Urinary bladder (tissue), 4 donors: ENCODE results near the gene LRP6. TPM values are rescaled to one million over a fixed set of nuclear protein-coding genes. Genes with fewer than 3 reads are reported as not detected.

Experiments
- DNase-seq: peaks from one replicate; pipeline ENCODE4 v3.0.0-alpha.2; 2015; ENCODE audit errors: extremely low spot score
- H3K27ac ChIP-seq: one replicate; pipeline ENCODE4 v1.5.1; 2013; ENCODE audit warnings: low read depth, mild to moderate bottlenecking, moderate library complexity
- H3K36me3 ChIP-seq: one replicate; pipeline ENCODE4 v1.6.1; 2013; ENCODE audit warnings: mild to moderate bottlenecking, moderate library complexity; ENCODE audit not compliant: insufficient read depth
- H3K4me1 ChIP-seq: one replicate; pipeline ENCODE4 v1.6.1; 2013; ENCODE audit warnings: mild to moderate bottlenecking, moderate library complexity; ENCODE audit not compliant: insufficient read depth
- H3K4me3 ChIP-seq: one replicate; pipeline ENCODE4 v1.5.1; 2013; ENCODE audit warnings: low read depth, low read length
- WGBS: extraction: QIAGEN DNeasy Blood & Tissue Kit; methylation state at CpG from one replicate; pipeline ENCODE4 v1.1.7; 2013; 5-methylcytosine and 5-hydroxymethylcytosine counted together
- polyA plus RNA-seq: library from polyadenylated mRNA; stranded (reverse); fragments of 200-250 nt; gene quantifications from one replicate; pipeline ENCODE4 v1.2.3, GENCODE V29; 2013
- total RNA-seq: library from RNA; depleted of rRNA; stranded (reverse); fragments of >200 nt; gene quantifications from one replicate; pipeline ENCODE4 v1.2.3, GENCODE V29; 2014
- donor health status: healthy with polysubstance abuse.
- donor health status: healthy.

LRP6 gene
- total and polyA plus RNA-seq, 2 donors, result 15.4 to 98.3 TPM

- H3K36me3 ChIP-seq, result no peaks in the 10 kb centered on the region
- WGBS, result 48% methylated on average over 3 of the region's 3 CpGs
- no peak overlapping the region for H3K27ac ChIP-seq
- no peak overlapping the region for H3K4me3 ChIP-seq
- no peak for DNase-seq
- no peaks in the 10 kb centered on the region for H3K4me1 ChIP-seq
Measured at GRCh38 chr12:12216349-12217017, 50.4 kb downstream of the LRP6 start.

GRCh38 chr12:12214635-12215131 lies 52.2 kb downstream of the LRP6 start:
- WGBS, result 53% methylated on average over 3 of the region's 3 CpGs
- Histone ChIP-seq H3K4me1 (no peaks in the 10 kb centered on the region), H3K36me3 (no peaks in the 10 kb centered on the region), H3K27ac (no peak overlapping the region), H3K4me3 (no peak overlapping the region)
- DNase-seq, result no peak

GRCh38 chr12:12214201-12214600 lies 52.6 kb downstream of the LRP6 start:
- Histone ChIP-seq H3K27ac (peak overlapping the region; percentile 10), H3K4me1 (no peaks in the 10 kb centered on the region), H3K4me3 (no peak overlapping the region), H3K36me3 (no peaks in the 10 kb centered on the region)
- no peak for DNase-seq

GRCh38 chr12:12212769-12213168 lies 54.1 kb downstream of the LRP6 start:
- Histone ChIP-seq H3K27ac (no peak overlapping the region), H3K4me3 (no peak overlapping the region), H3K4me1 (no peaks in the 10 kb centered on the region), H3K36me3 (no peaks in the 10 kb centered on the region)
- 93% methylated on average over 1 of the region's 1 CpG for WGBS
- no peak for DNase-seq

DNA sequence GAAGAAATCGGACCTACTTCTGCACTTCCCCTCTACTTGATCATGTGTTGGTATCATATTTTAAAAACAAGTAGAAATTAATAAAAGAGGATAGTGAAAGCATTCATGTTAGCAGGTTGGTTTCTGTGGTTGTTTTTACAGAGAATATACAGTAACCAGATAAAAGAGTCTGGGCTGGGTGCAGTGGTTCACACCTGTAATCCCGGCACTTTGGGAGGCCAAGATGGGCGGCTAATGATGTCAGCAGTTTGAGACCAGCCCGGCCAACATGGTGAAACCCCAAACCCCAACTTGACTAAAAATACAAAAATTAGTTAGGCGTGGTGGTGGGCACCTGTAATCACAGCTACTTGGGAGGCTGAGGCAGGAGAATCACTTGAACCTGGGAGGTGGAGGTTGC lies 55.9 kb downstream of the LRP6 start:
- H3K4me3 ChIP-seq, result no peak overlapping the region
- no peaks in the 10 kb centered on the region for H3K36me3 ChIP-seq
- H3K27ac ChIP-seq, result no peak overlapping the region
- no peaks in the 10 kb centered on the region for H3K4me1 ChIP-seq
- WGBS, result 92% methylated on average over 5 of the region's 5 CpGs
- DNase-seq, result no peak

DNA sequence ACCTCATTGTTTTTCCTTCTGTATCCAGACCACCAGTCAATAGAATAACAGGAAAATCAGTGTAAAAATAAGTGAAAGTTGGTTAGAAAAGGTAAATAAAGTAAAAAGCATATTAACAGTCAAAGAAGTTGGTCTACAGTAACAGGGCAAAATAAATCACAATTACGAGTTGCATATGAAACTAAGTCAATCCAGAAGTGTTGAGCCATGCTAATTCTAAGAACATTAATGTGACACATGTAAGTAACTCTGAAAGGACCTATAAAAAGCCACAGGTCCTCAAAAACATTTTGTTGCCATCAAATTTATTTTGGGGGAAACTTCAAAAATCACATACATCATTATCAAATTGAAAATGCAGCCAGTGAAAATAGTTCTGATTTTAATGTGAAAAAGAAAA lies 56.4 kb downstream of the LRP6 start:
- WGBS, result 91% methylated on average over 1 of the region's 1 CpG
- H3K4me1 ChIP-seq, result no peaks in the 10 kb centered on the region
- no peak for DNase-seq
- H3K36me3 ChIP-seq, result no peaks in the 10 kb centered on the region
- no peak overlapping the region for H3K4me3 ChIP-seq
- no peak overlapping the region for H3K27ac ChIP-seq

- no peak for DNase-seq
- whole genome bisulfite sequencing, result 99% methylated on average over 3 of the region's 3 CpGs
Measured at GRCh38 chr12:12209675-12210074, 57.2 kb downstream of the LRP6 start.

GRCh38 chr12:12209043-12209442 lies 57.8 kb downstream of the LRP6 start:
- WGBS, result 71% methylated on average over 3 of the region's 3 CpGs
- Histone ChIP-seq H3K4me1 (no peaks in the 10 kb centered on the region), H3K27ac (no peak overlapping the region), H3K4me3 (no peak overlapping the region), H3K36me3 (no peaks in the 10 kb centered on the region)
- no peak for DNase-seq

More at GRCh38 chr12:12209675-12210074, 57.2 kb downstream of the LRP6 start:
- Histone ChIP-seq H3K27ac (no peak overlapping the region), H3K4me1 (no peaks in the 10 kb centered on the region), H3K36me3 (no peaks in the 10 kb centered on the region), H3K4me3 (no peak overlapping the region)

DNA sequence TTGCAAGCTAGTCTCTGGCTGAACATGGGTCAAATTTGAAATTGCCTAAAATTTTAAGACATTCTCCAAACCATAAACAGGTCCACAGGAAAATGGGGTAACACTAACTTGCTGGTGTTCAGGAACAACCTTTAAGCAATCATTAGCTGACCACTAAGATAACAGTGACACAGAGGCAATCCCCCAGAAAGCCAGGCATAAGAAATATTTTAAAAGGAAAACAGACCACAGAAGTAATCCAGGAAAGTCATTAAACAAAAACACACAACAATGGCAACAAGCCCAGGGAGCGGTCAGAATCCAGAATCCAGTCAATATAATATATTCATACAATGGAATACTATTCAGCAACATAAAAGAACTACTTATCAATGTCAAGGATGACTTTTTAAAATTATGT lies 59.1 kb downstream of the LRP6 start:
- H3K4me1 ChIP-seq, result no peaks in the 10 kb centered on the region
- H3K36me3 ChIP-seq, result no peaks in the 10 kb centered on the region
- H3K4me3 ChIP-seq, result no peak overlapping the region
- no peak for DNase-seq
- 83% methylated on average over 1 of the region's 1 CpG for WGBS
- H3K27ac ChIP-seq, result no peak overlapping the region

GRCh38 chr12:12206776-12207388 lies 60.0 kb downstream of the LRP6 start:
- Histone ChIP-seq H3K27ac (no peak overlapping the region), H3K4me3 (no peak overlapping the region), H3K4me1 (no peaks in the 10 kb centered on the region), H3K36me3 (no peaks in the 10 kb centered on the region)
- DNase-seq, result no peak
- 90% methylated on average over 5 of the region's 5 CpGs for WGBS

- H3K36me3 ChIP-seq, result no peaks in the 10 kb centered on the region
- no peak for DNase-seq
- H3K27ac ChIP-seq, result no peak overlapping the region
- no peak overlapping the region for H3K4me3 ChIP-seq
- no peaks in the 10 kb centered on the region for H3K4me1 ChIP-seq
- WGBS, result 77% methylated on average over 1 of the region's 1 CpG
Measured at GRCh38 chr12:12202747-12203146, 64.1 kb downstream of the LRP6 start.

DNA sequence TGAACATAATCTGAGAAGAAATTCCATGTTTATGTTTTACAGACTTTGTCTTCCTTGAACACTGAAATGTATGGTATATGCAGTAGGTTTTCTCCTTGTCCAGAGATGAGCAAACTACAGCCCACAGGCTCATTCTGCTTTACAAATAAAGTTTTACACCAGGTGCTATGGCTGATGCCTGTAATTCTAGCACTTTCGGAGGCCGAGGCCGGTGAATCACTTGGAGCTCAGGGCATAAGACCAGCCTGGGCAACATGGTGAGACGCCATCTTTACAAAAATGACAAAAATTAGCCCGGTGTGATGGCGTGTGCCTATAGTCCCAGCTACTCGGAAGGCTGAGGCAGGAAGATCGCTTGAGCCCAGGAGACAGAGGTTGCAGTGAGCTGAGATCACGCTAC lies 64.7 kb downstream of the LRP6 start:
- Histone ChIP-seq H3K4me3 (no peak overlapping the region), H3K36me3 (no peaks in the 10 kb centered on the region), H3K4me1 (no peaks in the 10 kb centered on the region), H3K27ac (no peak overlapping the region)
- 98% methylated on average over 9 of the region's 9 CpGs for WGBS
- DNase-seq, result no peak

DNA sequence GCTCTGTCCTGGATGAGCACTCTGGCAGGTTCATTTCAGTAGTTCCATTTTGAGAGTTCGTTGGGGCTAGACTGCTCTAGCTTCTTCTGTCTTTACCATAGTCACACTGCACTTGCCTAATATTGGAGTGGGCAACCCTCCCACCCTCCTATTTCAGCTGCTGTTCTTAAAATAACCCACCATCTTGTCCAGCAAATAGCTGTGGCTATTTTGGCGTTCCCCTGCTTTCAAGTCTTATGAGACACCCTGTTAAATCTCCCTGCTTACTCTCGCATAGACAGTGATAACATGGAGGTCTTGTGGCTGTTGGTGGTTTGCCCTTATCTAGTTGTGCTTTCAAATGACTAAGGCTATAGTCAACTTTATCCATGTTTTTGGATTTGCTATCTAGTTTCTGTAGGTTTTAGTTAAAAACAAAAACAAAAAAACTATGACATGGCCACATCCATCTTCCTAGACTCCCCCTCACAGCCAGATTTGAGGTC lies 65.5 kb downstream of the LRP6 start:
- no peak overlapping the region for H3K4me3 ChIP-seq
- no peak overlapping the region for H3K27ac ChIP-seq
- WGBS, result 85% methylated on average over 3 of the region's 3 CpGs
- H3K36me3 ChIP-seq, result no peaks in the 10 kb centered on the region
- H3K4me1 ChIP-seq, result no peaks in the 10 kb centered on the region
- DNase-seq, result no peak

DNA sequence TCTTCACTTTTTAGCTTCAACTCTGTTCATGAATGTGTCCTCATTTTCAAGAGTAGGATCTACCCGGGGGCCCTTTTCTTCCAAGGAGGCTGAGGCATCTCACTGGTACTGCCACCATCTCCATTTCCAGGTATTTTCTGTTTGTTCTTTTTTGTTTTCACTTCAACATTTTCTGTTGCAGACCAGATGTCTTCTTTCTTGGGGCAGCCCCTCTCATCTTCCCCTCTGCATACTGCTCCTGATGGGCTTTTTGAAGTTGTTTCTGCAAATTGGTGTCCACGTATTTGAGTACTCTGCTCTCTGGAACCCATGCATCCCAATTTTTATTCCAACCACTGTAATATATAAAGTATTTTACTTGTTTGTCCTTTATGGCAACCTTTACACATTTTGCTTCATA lies 66.5 kb downstream of the LRP6 start:
- no peaks in the 10 kb centered on the region for H3K36me3 ChIP-seq
- no peak overlapping the region for H3K27ac ChIP-seq
- no peaks in the 10 kb centered on the region for H3K4me1 ChIP-seq
- no peak for DNase-seq
- WGBS, result 95% methylated on average over 2 of the region's 2 CpGs
- H3K4me3 ChIP-seq, result no peak overlapping the region
